Adrenal gland (tissue), 12 donors: ENCODE measurements around the gene GRIFIN. TPM values are rescaled to one million over a fixed set of nuclear protein-coding genes. Genes with fewer than 3 reads are reported as not detected.
A peak's percentile ranks its signal among the peaks of the same experiment; 100 is the strongest.

ENCODE experiments used
- DNase-seq, 7 donors: peaks; one replicate each; pipeline ENCODE4 v3.0.0-alpha.2; 2019 to 2020
- H3K27ac ChIP-seq, 5 donors: fragments of 200-600 bp; sonication (generic) in 4 of 5; 1 replicate in 3 of 5; 2 replicates in 2 of 5; pipeline versions ENCODE4 v1.5.1 to v1.8.0; 2016 to 2020; ENCODE audit warnings: mild to moderate bottlenecking in 1 of 5
- H3K27me3 ChIP-seq: fragments of 200-600 bp; 2 replicates; pipeline ENCODE4 v1.8.0; 2021
- H3K36me3 ChIP-seq, 2 donors: fragments of 200-600 bp; replicated peaks in 1 of 2; 1 replicate in 1 of 2; 2 replicates in 1 of 2; pipeline versions ENCODE4 v1.5.1 to v1.8.0; 2018 to 2022
- H3K4me1 ChIP-seq, 2 donors: fragments of 200-600 bp; replicated peaks in 1 of 2; 1 replicate in 1 of 2; 2 replicates in 1 of 2; pipeline versions ENCODE4 v1.5.1 to v1.8.0; 2018 to 2021
- H3K4me3 ChIP-seq, 4 donors: fragments of 200-600 bp; sonication (generic) in 3 of 4; one replicate each; pipeline ENCODE4 v1.5.1; 2016 to 2018
- H3K9me3 ChIP-seq, 3 donors: fragments of 200-600 bp; sonication (generic) in 1 of 3; replicated peaks in 1 of 3; 1 replicate in 2 of 3; 2 replicates in 1 of 3; pipeline versions ENCODE4 v1.5.1 to v1.8.0; 2016 to 2021
- POLR2A ChIP-seq, 2 donors: fragments of 450-650 bp; IDR thresholded peaks; one replicate each; pipeline ENCODE4 v1.6.1; 2017; ENCODE audit warnings: antibody characterized with exemption in 2 of 2, mild to moderate bottlenecking in 2 of 2, moderate library complexity in 1 of 2
- WGBS, 4 donors: extraction: QIAGEN DNeasy Blood & Tissue Kit in 2 of 4; methylation state at CpG; one replicate each; pipeline versions ENCODE4 v1.1.5 to v1.1.7; 2013 to 2017; 5-methylcytosine and 5-hydroxymethylcytosine counted together
- intact Hi-C, 2 donors: fragments of 100-400 bp; cut with DNase I; formaldehyde crosslinking; loops; one replicate each; pipeline versions ENCODE4 v1.14.1 to v1.15.0; 2022 to 2023
- polyA plus RNA-seq, 3 donors: library from polyadenylated mRNA; stranded (reverse); fragments of 200-250 nt in 2 of 3; fragments of 350-450 nt in 1 of 3; fragmentation: Illumina TruSeq in 1 of 3; extraction: RNeasy Lipid Tissue Mini Kit (QIAGEN cat#74804) in 1 of 3; gene quantifications; one replicate each; pipeline ENCODE4 v1.2.3, GENCODE V29; 2013 to 2014
- total RNA-seq, 9 donors: library from RNA; depleted of rRNA in 4 of 9; stranded (reverse); fragments of >200 nt in 4 of 9; fragments of 120-200 nt in 1 of 9; fragmentation: NEBNext Ultra II Directional in 1 of 9; extraction: Animal tissue kit (Norgen Biotek cat#: 25700) in 1 of 9; gene quantifications; one replicate each; pipeline versions ENCODE4 v1.1.0 to v1.2.4, GENCODE V29; 2013 to 2023
- TF ChIP-seq, protein P1 (sequence below), 6 experiments: fragments of 450-650 bp in 4 of 6; fragments of 200-600 bp in 2 of 6; sonication (generic) in 1 of 6; IDR thresholded peaks; 1 replicate in 5 of 6; 2 replicates in 1 of 6; pipeline versions ENCODE4 v1.5.1 to v1.8.0; 2016 to 2021; ENCODE audit warnings: antibody characterized with exemption in 6 of 6, mild to moderate bottlenecking in 2 of 6, moderate library complexity in 1 of 6
- donor health status: healthy with polysubstance abuse.
- donor health status: Bipolar disorder and iron deficiency.
- donor health status: DM: yes; HTN: yes; CAD: no.
- donor health status: DM: no; HTN: no; CAD: no.
- donor health status: DM: no; HTN: no; CAD: no.
- donor health status: DM: yes; HTN: yes; CAD: no.

The GRIFIN gene
- total and polyA plus RNA-seq, 12 donors = not detected

DNA sequence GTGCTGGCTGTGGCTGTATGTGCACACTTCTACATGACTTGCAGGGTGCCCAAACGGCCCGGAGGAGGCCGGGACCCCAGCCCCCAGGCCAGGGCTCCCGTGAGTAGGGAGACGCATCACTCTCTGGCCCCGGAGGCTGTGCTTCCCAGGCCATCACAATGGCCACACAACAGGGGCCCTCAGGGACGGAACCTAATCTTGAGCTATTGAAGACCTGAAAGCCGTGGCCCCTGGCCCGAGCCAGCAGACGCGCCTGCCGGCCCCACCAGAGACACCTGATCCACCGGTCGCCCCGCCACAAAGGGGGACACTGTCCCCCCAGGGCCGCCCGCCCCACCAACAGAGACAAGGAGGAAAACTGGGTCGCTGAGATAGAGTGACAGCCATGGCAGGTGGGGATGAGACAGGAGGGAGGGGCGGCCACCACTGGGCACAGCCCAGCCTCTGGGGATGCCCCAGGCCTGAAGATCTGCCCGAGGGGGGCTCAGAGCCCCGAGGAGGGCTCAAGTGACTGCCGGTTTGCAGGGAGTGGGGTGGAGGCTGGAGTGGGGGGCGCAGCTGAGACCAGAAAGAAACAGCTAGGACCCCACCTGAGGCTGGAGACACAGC is 33.2 kb upstream of the GRIFIN start:
- DNase-seq = no peak
- intact Hi-C loops = no loop called here
- Histone ChIP-seq H3K4me3 (no peak overlapping the region), H3K27me3 (no peaks in the 10 kb centered on the region), H3K4me1 (peaks cover 0 to 25% of the 10 kb centered on the region in 2 donors), H3K36me3 (no peaks in the 10 kb centered on the region), H3K27ac (peak overlapping the region in 1 of 5 donors; percentile 80), H3K9me3 (no peaks in the 10 kb centered on the region)
- 75 to 97% (median 80%) methylated on average over 5 to 23 of the region's 23 CpGs for WGBS, 4 donors
- no peak for TF ChIP-seq POLR2A (IDR thresholded peaks at IDR 0.05)
- TF ChIP-seq, protein P1, sequence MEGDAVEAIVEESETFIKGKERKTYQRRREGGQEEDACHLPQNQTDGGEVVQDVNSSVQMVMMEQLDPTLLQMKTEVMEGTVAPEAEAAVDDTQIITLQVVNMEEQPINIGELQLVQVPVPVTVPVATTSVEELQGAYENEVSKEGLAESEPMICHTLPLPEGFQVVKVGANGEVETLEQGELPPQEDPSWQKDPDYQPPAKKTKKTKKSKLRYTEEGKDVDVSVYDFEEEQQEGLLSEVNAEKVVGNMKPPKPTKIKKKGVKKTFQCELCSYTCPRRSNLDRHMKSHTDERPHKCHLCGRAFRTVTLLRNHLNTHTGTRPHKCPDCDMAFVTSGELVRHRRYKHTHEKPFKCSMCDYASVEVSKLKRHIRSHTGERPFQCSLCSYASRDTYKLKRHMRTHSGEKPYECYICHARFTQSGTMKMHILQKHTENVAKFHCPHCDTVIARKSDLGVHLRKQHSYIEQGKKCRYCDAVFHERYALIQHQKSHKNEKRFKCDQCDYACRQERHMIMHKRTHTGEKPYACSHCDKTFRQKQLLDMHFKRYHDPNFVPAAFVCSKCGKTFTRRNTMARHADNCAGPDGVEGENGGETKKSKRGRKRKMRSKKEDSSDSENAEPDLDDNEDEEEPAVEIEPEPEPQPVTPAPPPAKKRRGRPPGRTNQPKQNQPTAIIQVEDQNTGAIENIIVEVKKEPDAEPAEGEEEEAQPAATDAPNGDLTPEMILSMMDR (IDR thresholded peaks at IDR 0.05) = no peak

DNA sequence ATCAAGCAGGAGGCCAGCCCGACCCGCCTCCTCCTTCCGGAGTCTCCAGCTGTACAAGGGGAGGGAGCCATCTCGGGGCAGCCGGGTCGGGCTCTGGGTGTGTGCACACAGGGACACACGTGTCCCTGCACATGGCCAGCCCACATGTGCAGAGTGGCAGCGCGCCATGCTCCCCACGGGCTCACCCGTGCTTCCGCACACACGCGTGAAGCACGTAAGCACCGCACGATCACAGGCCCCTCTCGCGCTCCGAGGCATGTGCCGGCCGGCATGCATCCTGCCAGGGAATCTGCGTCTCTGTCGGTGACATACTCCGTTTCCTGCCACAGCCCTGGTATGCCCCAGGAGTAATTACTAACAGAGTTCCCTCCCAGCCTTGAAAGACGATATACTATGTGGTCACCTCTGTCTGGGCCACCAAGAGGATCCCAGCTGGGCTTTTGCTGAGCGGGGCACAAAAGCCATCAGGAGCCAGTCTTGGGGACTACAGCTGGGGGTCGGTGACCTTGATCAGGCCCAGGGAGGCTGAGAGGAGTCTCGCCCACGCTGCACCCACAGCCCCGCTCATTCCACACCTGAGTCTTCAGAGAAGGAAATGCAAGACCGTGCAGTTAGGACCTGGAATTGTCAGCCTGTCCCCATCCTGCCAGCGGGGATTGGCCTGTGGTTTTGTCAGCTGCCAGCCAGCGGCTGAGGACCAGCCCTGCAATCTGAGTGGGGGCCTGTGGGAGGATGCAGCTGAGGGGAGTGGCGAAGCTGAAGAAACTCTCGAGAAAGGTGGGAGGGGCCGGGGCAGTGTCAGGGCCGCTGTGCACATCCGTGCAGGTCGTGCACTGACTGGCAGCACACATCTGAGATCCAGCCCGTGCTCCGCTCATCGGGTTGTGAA is 32.4 kb upstream of the GRIFIN start:
- DNase-seq = peak in 4 of 7 donors; percentile 54 to 75 (median 58)
- peaks cover 0 to 25% of the 10 kb centered on the region in 2 donors for H3K4me1 ChIP-seq

GRCh38 chr7:2507917-2508306 is 31.7 kb upstream of the GRIFIN start:
- 73 to 93% (median 79%) methylated on average over 1 to 6 of the region's 6 CpGs for WGBS, 4 donors
- no peak for DNase-seq
- peaks cover 0 to 25% of the 10 kb centered on the region in 2 donors for H3K4me1 ChIP-seq
- no peaks in the 10 kb centered on the region for H3K9me3 ChIP-seq
- intact Hi-C loops = no loop called here
- peak overlapping the region in 2 of 5 donors; percentile 54 to 80 for H3K27ac ChIP-seq
- no peaks in the 10 kb centered on the region for H3K27me3 ChIP-seq
- no peak overlapping the region for H3K4me3 ChIP-seq
- H3K36me3 ChIP-seq = no peaks in the 10 kb centered on the region
- no peak for TF ChIP-seq POLR2A (IDR thresholded peaks at IDR 0.05)
- TF ChIP-seq, protein P1 (IDR thresholded peaks at IDR 0.05) = no peak

More for the DNA sequence above, 32.4 kb upstream of the GRIFIN start:
- intact Hi-C loops = no loop called here
- H3K36me3 ChIP-seq = no peaks in the 10 kb centered on the region
- H3K27ac ChIP-seq = peak overlapping the region in 2 of 5 donors; percentile 54 to 80
- TF ChIP-seq, protein P1 (IDR thresholded peaks at IDR 0.05) = no peak
- no peak for TF ChIP-seq POLR2A (IDR thresholded peaks at IDR 0.05)
- H3K27me3 ChIP-seq = no peaks in the 10 kb centered on the region
- no peaks in the 10 kb centered on the region for H3K9me3 ChIP-seq
- 57 to 69% (median 62%) methylated on average over 12 to 43 of the region's 43 CpGs for WGBS, 4 donors
- H3K4me3 ChIP-seq = no peak overlapping the region

GRCh38 chr7:2507208-2507916 is 31.2 kb upstream of the GRIFIN start:
- intact Hi-C loops = no loop called here
- TF ChIP-seq, protein P1 (IDR thresholded peaks at IDR 0.05) = no peak

More at GRCh38 chr7:2507208-2507916, 31.2 kb upstream of the GRIFIN start:
- H3K4me3 ChIP-seq = no peak overlapping the region
- no peak for DNase-seq
- H3K4me1 ChIP-seq = peaks cover 0 to 25% of the 10 kb centered on the region in 2 donors
- 75 to 90% (median 85%) methylated on average over 17 to 26 of the region's 26 CpGs for WGBS, 4 donors
- H3K9me3 ChIP-seq = no peaks in the 10 kb centered on the region
- H3K27ac ChIP-seq = peak overlapping the region in 2 of 5 donors; percentile 54 to 80
- no peaks in the 10 kb centered on the region for H3K27me3 ChIP-seq
- no peaks in the 10 kb centered on the region for H3K36me3 ChIP-seq
